IMR-90 (cell line): ENCODE data around the gene DCTN5. TPM values are rescaled to one million over a fixed set of nuclear protein-coding genes. Genes with fewer than 3 reads are reported as not detected.

Source experiments
- ATAC-seq: fragments of 200-7000 bp; cut with Tn5 transposase; 2 replicates; pipeline ENCODE4 v1.9.1; 2020; ENCODE audit warnings: low read depth, mild to moderate bottlenecking, moderate library complexity
- BruUV-seq: library from RNA; stranded (reverse); fragments of 400-500 nt; replicated peaks from 2 replicates; lab custom pipeline; 2021; lab: Mats Ljungman, UMichigan
- CTCF ChIA-PET: fragments of 300-600 bp; formaldehyde crosslinking; extraction: SDS; loops from one replicate; lab custom pipeline; 2021; ENCODE audit warnings: antibody characterized with exemption; lab: Yijun Ruan, JAX
- POLR2A ChIA-PET: fragments of 300-600 bp; sonication (Branson Sonifier 250); formaldehyde crosslinking; loops from one replicate; lab custom pipeline; 2022; ENCODE audit warnings: antibody characterized with exemption; ENCODE audit not compliant: unreplicated experiment; lab: Charles Lee
- DNase-seq: peaks from one replicate; pipeline ENCODE4 v3.0.0; 2013
- H2AFZ ChIP-seq: replicated peaks from 2 replicates; pipeline ENCODE3; 2013; ENCODE audit warnings: low read length, mild to moderate bottlenecking; ENCODE audit not compliant: poor library complexity
- H2AK5ac ChIP-seq: 2 replicates; pipeline ENCODE4 v1.6.1; 2013; ENCODE audit warnings: low read depth, low read length, inconsistent platforms
- H2AK9ac ChIP-seq: replicated peaks from 2 replicates; pipeline ENCODE3; 2013; ENCODE audit warnings: mild to moderate bottlenecking, low read depth, low read length, moderate library complexity; ENCODE audit not compliant: poor library complexity
- H2BK120ac ChIP-seq: 2 replicates; pipeline ENCODE4 v1.6.1; 2013; ENCODE audit warnings: low read depth, low read length, inconsistent platforms
- H2BK15ac ChIP-seq: 3 replicates; pipeline ENCODE4 v1.6.1; 2013; ENCODE audit warnings: low read depth, low read length, inconsistent platforms
- H2BK20ac ChIP-seq: 2 replicates; pipeline ENCODE4 v1.6.1; 2013; ENCODE audit warnings: low read depth, mild to moderate bottlenecking, inconsistent platforms, low read length, moderate library complexity
- H2BK5ac ChIP-seq: 2 replicates; pipeline ENCODE4 v1.6.1; 2013; ENCODE audit warnings: mild to moderate bottlenecking, low read depth, low read length, inconsistent platforms; ENCODE audit not compliant: poor library complexity, severe bottlenecking
- H3K14ac ChIP-seq: replicated peaks from 2 replicates; pipeline ENCODE4 v1.6.1; 2013; ENCODE audit warnings: low read depth, low read length, inconsistent platforms
- H3K18ac ChIP-seq: 2 replicates; pipeline ENCODE4 v1.6.1; 2013; ENCODE audit warnings: low read depth, low read length, control low read depth
- H3K23ac ChIP-seq: 2 replicates; pipeline ENCODE4 v1.6.1; 2013; ENCODE audit warnings: low read depth, low read length, inconsistent platforms
- H3K27ac ChIP-seq: 2 replicates; pipeline ENCODE4 v1.5.1; 2013; ENCODE audit warnings: mild to moderate bottlenecking, control low read depth, low read length; ENCODE audit not compliant: insufficient read depth
- H3K27me3 ChIP-seq: 2 replicates; pipeline ENCODE4 v1.6.1; 2013; ENCODE audit warnings: low read length; ENCODE audit not compliant: control insufficient read depth, insufficient read depth
- H3K36me3 ChIP-seq: 2 replicates; pipeline ENCODE4 v1.6.1; 2013; ENCODE audit warnings: low read length, mixed read lengths; ENCODE audit not compliant: control insufficient read depth, insufficient read depth
- H3K4ac ChIP-seq: 2 replicates; pipeline ENCODE4 v1.6.1; 2013; ENCODE audit warnings: low read depth, low read length, inconsistent platforms
- H3K4me1 ChIP-seq: 2 replicates; pipeline ENCODE4 v1.6.1; 2013; ENCODE audit warnings: low read length, mixed read lengths; ENCODE audit not compliant: control insufficient read depth, insufficient read depth
- H3K4me2 ChIP-seq: 2 replicates; pipeline ENCODE4 v1.6.1; 2013; ENCODE audit warnings: low read depth, mild to moderate bottlenecking, control low read depth, low read length, moderate library complexity
- H3K4me3 ChIP-seq: 2 replicates; pipeline ENCODE4 v1.5.1; 2013; ENCODE audit warnings: low read depth, mild to moderate bottlenecking, control low read depth, low read length, moderate library complexity; ENCODE audit not compliant: insufficient read depth
- H3K56ac ChIP-seq: 2 replicates; pipeline ENCODE4 v1.6.1; 2013; ENCODE audit warnings: low read length, inconsistent platforms; ENCODE audit not compliant: insufficient read depth; ENCODE audit errors: extremely low read depth
- H3K79me1 ChIP-seq, 2 experiments: 2 replicates each; pipeline ENCODE4 v1.6.1; 2013; ENCODE audit warnings: low read length in 2 of 2, inconsistent platforms in 1 of 2, low read depth in 1 of 2
- H3K9ac ChIP-seq: 2 replicates; pipeline ENCODE4 v1.6.1; 2013; ENCODE audit warnings: low read depth, low read length, control low read depth
- H3K9me1 ChIP-seq: 2 replicates; pipeline ENCODE4 v1.6.1; 2013; ENCODE audit warnings: low read length, inconsistent platforms; ENCODE audit not compliant: insufficient read depth
- H3K9me3 ChIP-seq: 2 replicates; pipeline ENCODE4 v1.6.1; 2013; ENCODE audit warnings: low read length; ENCODE audit not compliant: control insufficient read depth, insufficient read depth
- H4K20me1 ChIP-seq: 2 replicates; pipeline ENCODE4 v1.6.1; 2013; ENCODE audit warnings: low read length, inconsistent platforms; ENCODE audit not compliant: insufficient read depth
- H4K5ac ChIP-seq: 2 replicates; pipeline ENCODE4 v1.6.1; 2013; ENCODE audit warnings: mild to moderate bottlenecking, low read depth, low read length, control low read depth
- H4K8ac ChIP-seq, 2 experiments: 2 replicates each; pipeline ENCODE4 v1.6.1; 2013; ENCODE audit warnings: low read depth in 2 of 2, low read length in 2 of 2, control low read depth in 1 of 2, inconsistent platforms in 1 of 2
- H4K91ac ChIP-seq: 2 replicates; pipeline ENCODE4 v1.6.1; 2013; ENCODE audit warnings: low read depth, low read length, inconsistent platforms; ENCODE audit not compliant: insufficient read depth
- WGBS, 2 experiments: methylation state at CpG; one replicate each; pipeline versions ENCODE4 v1.1.5 to v1.1.7; 2013; ENCODE audit warnings: missing lambda C conversion rate in 2 of 2; ENCODE audit not compliant: insufficient read length in 1 of 2; ENCODE audit errors: extremely low coverage in 2 of 2; 5-methylcytosine and 5-hydroxymethylcytosine counted together
- dilution Hi-C: fragments of 300-500 bp; cut with HindIII; formaldehyde crosslinking; loops from one replicate; pipeline ENCODE4 v1.14.3; 2018; ENCODE audit warnings: low sequenced_read_pairs; ENCODE audit not compliant: unreplicated experiment
- in situ Hi-C: fragments of 300-500 bp; cut with MboI; formaldehyde crosslinking; loops from 3 replicates; pipeline ENCODE4 v1.14.3; 2019; ENCODE audit warnings: low sequenced_read_pairs, inconsistent platforms, mixed read lengths
- intact Hi-C: fragments of 100-400 bp; cut with micrococcal nuclease; formaldehyde crosslinking; loops from 2 replicates; pipeline ENCODE4 v1.10.0; 2022
- polyA plus RNA-seq, 3 experiments: library from polyadenylated mRNA; depleted of rRNA; stranded (reverse); fragments of >200 nt; gene quantifications; 2 replicates each; pipeline ENCODE4 v1.2.3, GENCODE V29; 2012; ENCODE audit warnings: low replicate concordance in 1 of 3
- total RNA-seq: library from RNA; depleted of rRNA; stranded (reverse); fragments of >200 nt; gene quantifications from 2 replicates; pipeline ENCODE4 v1.2.3, GENCODE V29; 2012
- TF ChIP-seq, protein P1 (sequence below): conservative IDR thresholded peaks from 2 replicates; pipeline ENCODE4 v1.5.1; 2012; ENCODE audit warnings: mild to moderate bottlenecking, low read depth, low read length, improper control_type of control experiment

Gene DCTN5
- total and polyA plus RNA-seq, 2 of the 4 experiments (the other 2 are of a cell fraction), result 49.6 to 111 TPM

DNA sequence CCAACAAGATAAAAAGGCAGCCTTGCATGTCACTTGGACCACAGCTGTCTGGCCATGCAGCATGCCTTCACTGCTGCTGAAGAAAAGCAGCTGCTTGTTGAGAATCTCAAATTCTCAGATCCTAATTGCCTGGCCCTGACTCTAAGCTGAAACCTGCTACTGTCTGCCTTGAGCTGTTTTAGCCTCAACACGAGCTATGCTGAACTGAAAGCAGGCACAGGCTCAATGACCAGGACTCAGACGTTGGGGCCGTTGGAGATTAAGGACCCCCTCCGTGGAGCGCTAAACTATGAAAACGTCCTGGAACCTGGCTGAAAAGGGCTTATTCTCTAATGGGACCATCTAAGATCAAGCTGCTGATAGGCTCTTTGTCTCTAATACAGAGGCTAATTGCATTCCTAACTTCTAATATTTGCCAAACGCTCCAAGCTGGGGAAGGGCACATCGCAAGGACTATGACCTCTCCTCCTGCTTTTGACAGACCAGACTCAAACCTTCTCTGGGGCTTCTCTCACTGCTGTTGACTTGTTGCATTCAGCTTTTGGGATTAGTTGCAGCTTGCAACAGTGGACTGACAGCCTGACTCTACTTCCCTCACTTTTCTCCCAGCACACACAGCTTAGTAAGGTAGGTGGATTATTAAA, 32.8 kb downstream of the DCTN5 start:
- dilution Hi-C loops (no loop called here), in situ Hi-C loops (no loop called here), intact Hi-C loops (no loop called here)
- Histone ChIP-seq H3K79me1 (peaks cover 19 to 60% of the 10 kb centered on the region in 2 experiments), H3K9me1 (peaks cover 27% of the 10 kb centered on the region), H2BK15ac (no peak overlapping the region), H3K36me3 (peaks cover 17% of the 10 kb centered on the region), H3K18ac (no peak overlapping the region), H3K27me3 (no peaks in the 10 kb centered on the region), H4K5ac (no peak overlapping the region; the same call in 1 of the 2 replicates), H3K27ac (no peak overlapping the region; the same call in 1 of the 2 replicates), H3K9ac (no peak overlapping the region), H4K8ac (no peak overlapping the region), H3K4me3 (no peak overlapping the region), H3K23ac (no peak overlapping the region), H3K56ac (no peak overlapping the region), H3K4ac (no peak overlapping the region), H4K20me1 (peaks cover 13% of the 10 kb centered on the region), H3K4me2 (no peak overlapping the region), H2AK5ac (no peak overlapping the region), H2BK5ac (no peak overlapping the region), H3K14ac (no peak overlapping the region), H2BK120ac (no peak overlapping the region), H3K9me3 (no peaks in the 10 kb centered on the region), H3K4me1 (peaks cover 25% of the 10 kb centered on the region), H4K91ac (no peak overlapping the region), H2AFZ (no peak overlapping the region), H2AK9ac (no peak overlapping the region), H2BK20ac (no peak overlapping the region)
- WGBS, 2 experiments, result 60% methylated on average over 3 of the region's 8 CpGs; no CpG with 5 or more reads in 1 of the 2 experiments
- BruUV-seq, result no TSS peak
- no peak for DNase-seq
- ChIA-PET POLR2A (no interaction called here), CTCF (interaction anchor here (0.7 kb wide), 1 partner anchor 9 kb away, joined by 3 read pairs; no protein-coding TSS in a partner anchor)
- ATAC-seq, result no peak
- TF ChIP-seq, protein P1, sequence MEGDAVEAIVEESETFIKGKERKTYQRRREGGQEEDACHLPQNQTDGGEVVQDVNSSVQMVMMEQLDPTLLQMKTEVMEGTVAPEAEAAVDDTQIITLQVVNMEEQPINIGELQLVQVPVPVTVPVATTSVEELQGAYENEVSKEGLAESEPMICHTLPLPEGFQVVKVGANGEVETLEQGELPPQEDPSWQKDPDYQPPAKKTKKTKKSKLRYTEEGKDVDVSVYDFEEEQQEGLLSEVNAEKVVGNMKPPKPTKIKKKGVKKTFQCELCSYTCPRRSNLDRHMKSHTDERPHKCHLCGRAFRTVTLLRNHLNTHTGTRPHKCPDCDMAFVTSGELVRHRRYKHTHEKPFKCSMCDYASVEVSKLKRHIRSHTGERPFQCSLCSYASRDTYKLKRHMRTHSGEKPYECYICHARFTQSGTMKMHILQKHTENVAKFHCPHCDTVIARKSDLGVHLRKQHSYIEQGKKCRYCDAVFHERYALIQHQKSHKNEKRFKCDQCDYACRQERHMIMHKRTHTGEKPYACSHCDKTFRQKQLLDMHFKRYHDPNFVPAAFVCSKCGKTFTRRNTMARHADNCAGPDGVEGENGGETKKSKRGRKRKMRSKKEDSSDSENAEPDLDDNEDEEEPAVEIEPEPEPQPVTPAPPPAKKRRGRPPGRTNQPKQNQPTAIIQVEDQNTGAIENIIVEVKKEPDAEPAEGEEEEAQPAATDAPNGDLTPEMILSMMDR, result no peak
